Left renal cortex interstitium (tissue), 4 donors: ENCODE data around the gene ILK. TPM values are rescaled to one million over a fixed set of nuclear protein-coding genes. Genes with fewer than 3 reads are reported as not detected.

ENCODE experiments used
- DNase-seq, 4 donors: peaks; one replicate each; pipeline ENCODE4 v3.0.0-alpha.2; 2013; ENCODE audit warnings: low read depth in 4 of 4, low spot score in 2 of 4, missing footprints in 1 of 4
- polyA plus RNA-seq, 4 donors: library from polyadenylated mRNA; unstranded; fragments of 120-200 nt; gene quantifications; one replicate each; pipeline ENCODE4 v1.2.1, GENCODE V29; 2013; ENCODE audit not compliant: insufficient read length in 4 of 4

The ILK gene
- polyA plus RNA-seq, result 100 to 1,000 TPM; 154 to 165 (median 158) TPM

GRCh38 chr11:6603287-6604080 is at the start of gene ILK, which contains the start of gene RRP8:
Gene ILK (plus strand): TSS chr11:6603774. CDS start chr11:6604272, 498 bp downstream.
Gene RRP8 (minus strand): TSS chr11:6603616. CDS start chr11:6603502, 114 bp downstream.
- DNase-seq, result peak in 2 of 4 donors; percentile 79 to 83

- no peak for DNase-seq
These were observed 48.5 kb upstream of the ILK start for GRCh38 chr11:6554828-6555706.

GRCh38 chr11:6556139-6556949 is 47.2 kb upstream of the ILK start:
- peak in 2 of 4 donors; percentile 18 to 23 for DNase-seq

- DNase-seq, result no peak
These were observed 46.5 kb upstream of the ILK start for GRCh38 chr11:6557063-6557462.

- DNase-seq, result no peak
These were observed 45.6 kb upstream of the ILK start for GRCh38 chr11:6557761-6558674.

GRCh38 chr11:6559369-6559768 is 44.2 kb upstream of the ILK start:
- no peak for DNase-seq

GRCh38 chr11:6561288-6561687 is 42.3 kb upstream of the ILK start:
- no peak for DNase-seq

GRCh38 chr11:6563121-6563619 is 40.4 kb upstream of the ILK start:
- no peak for DNase-seq

GRCh38 chr11:6563667-6564066 is 39.9 kb upstream of the ILK start:
- no peak for DNase-seq

GRCh38 chr11:6565325-6565724 is 38.2 kb upstream of the ILK start:
- DNase-seq, result no peak

GRCh38 chr11:6565988-6566703 is 37.4 kb upstream of the ILK start:
- DNase-seq, result no peak

GRCh38 chr11:6566704-6567370 is 36.7 kb upstream of the ILK start:
- DNase-seq, result no peak

- no peak for DNase-seq
These were observed 36.2 kb upstream of the ILK start for GRCh38 chr11:6567371-6567745.

- peak in 2 of 4 donors; percentile 34 for DNase-seq
These were observed 35.2 kb upstream of the ILK start for GRCh38 chr11:6568191-6568918.

- no peak for DNase-seq
These were observed 33.9 kb upstream of the ILK start for GRCh38 chr11:6569706-6570105.

- no peak for DNase-seq
These were observed 32.7 kb upstream of the ILK start for GRCh38 chr11:6570691-6571427.
